ENCODE results near the gene ITPR3. TPM values are rescaled to one million over a fixed set of nuclear protein-coding genes. Genes with fewer than 3 reads are reported as not detected.

ITPR3 gene
- total and polyA plus RNA-seq, 4 donors: 0.49 to 2.8 (median 0.71) TPM

DNA sequence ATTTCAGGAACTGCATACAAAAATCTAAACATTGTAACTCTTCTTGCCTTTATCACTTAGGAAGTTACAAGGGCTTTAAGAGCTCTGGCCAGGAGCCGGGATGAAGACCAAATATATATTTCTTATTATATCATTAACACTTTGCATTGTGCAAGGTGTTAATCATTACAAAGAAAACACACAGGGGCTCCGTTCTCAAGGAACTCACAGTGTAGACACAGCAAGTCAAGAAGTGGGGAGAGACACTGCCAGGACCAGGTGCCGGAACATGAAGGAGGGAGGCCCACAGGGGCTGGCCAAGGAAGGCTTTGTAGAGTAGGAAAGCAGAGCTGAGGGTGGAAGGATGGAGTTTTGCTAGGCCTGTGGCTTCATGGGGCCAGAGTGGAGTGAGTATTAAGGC lies 17.4 kb downstream of the ITPR3 start:
- no peaks in the 10 kb centered on the region for H3K9me3 ChIP-seq (ENCODE audit: control insufficient read depth in 4 of 4, low read length in 3 of 4)
- peaks cover 0 to 11% (median 8%) of the 10 kb centered on the region in 4 donors for H3K4me1 ChIP-seq (ENCODE audit: control insufficient read depth in 4 of 4, insufficient read depth in 4 of 4, low read length in 3 of 4)
- TF ChIP-seq, protein P1, sequence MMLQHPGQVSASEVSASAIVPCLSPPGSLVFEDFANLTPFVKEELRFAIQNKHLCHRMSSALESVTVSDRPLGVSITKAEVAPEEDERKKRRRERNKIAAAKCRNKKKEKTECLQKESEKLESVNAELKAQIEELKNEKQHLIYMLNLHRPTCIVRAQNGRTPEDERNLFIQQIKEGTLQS (IDR thresholded peaks at IDR 0.05): no peak
- TF ChIP-seq HNF4G (IDR thresholded peaks at IDR 0.05): no peak
- no peak for TF ChIP-seq GABPA (IDR thresholded peaks at IDR 0.05 in 1 of 2, conservative IDR thresholded peaks at IDR 0.05 in 1 of 2)
- no peak for TF ChIP-seq FOXA2 (IDR thresholded peaks at IDR 0.05)
- H3K27me3 ChIP-seq (ENCODE audit: control insufficient read depth in 4 of 4, insufficient read depth in 4 of 4, low read length in 3 of 4): peaks cover 0 to 4% (median 0%) of the 10 kb centered on the region in 4 donors
- H3K9ac ChIP-seq (ENCODE audit: low read depth in 1 of 2, low read length in 2 of 2): no peak overlapping the region
- H3K36me3 ChIP-seq (ENCODE audit: control insufficient read depth in 4 of 4, insufficient read depth in 3 of 4, low read depth in 1 of 4, low read length in 3 of 4): no peaks in the 10 kb centered on the region
- WGBS: 46% methylated on average over 3 of the region's 3 CpGs
- DNase-seq (ENCODE audit: low spot score): no peak
- H3K4me3 ChIP-seq (ENCODE audit: low read depth in 1 of 3, low read length in 3 of 3): no peak overlapping the region
- H3K27ac ChIP-seq (ENCODE audit: low read depth in 1 of 2, low read length in 2 of 2): no peak overlapping the region

DNA sequence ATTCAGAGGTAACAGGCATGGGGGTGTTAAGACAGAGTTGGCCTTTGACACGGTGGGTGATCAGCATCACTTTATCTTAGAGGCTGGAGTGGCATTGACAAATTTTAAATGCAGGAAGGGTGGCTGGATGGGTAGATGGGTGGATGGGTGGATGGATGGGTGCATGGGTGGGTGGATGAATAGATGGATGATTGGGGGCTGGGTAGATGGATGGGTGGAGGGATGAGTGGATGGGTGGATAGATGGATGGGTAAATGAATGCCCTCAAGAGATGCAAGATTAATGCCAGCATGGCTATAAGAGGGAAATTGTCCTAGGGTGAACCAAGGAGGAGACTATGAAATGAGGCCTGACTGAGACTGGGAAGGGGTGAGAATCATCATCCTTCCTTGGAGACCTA lies 18.4 kb downstream of the ITPR3 start:
- Histone ChIP-seq H3K27me3 (ENCODE audit: control insufficient read depth in 4 of 4, insufficient read depth in 4 of 4, low read length in 3 of 4) (peaks cover 0 to 4% (median 0%) of the 10 kb centered on the region in 4 donors), H3K4me1 (ENCODE audit: control insufficient read depth in 4 of 4, insufficient read depth in 4 of 4, low read length in 3 of 4) (peaks cover 0 to 4% (median 1%) of the 10 kb centered on the region in 4 donors), H3K36me3 (ENCODE audit: control insufficient read depth in 4 of 4, insufficient read depth in 3 of 4, low read depth in 1 of 4, low read length in 3 of 4) (no peaks in the 10 kb centered on the region), H3K9ac (ENCODE audit: low read depth in 1 of 2, low read length in 2 of 2) (no peak overlapping the region), H3K9me3 (ENCODE audit: control insufficient read depth in 4 of 4, low read length in 3 of 4) (no peaks in the 10 kb centered on the region), H3K27ac (ENCODE audit: low read depth in 1 of 2, low read length in 2 of 2) (no peak overlapping the region), H3K4me3 (ENCODE audit: low read depth in 1 of 3, low read length in 3 of 3) (no peak overlapping the region)
- 86% methylated on average over 1 of the region's 1 CpG for WGBS
- TF ChIP-seq, protein P2, sequence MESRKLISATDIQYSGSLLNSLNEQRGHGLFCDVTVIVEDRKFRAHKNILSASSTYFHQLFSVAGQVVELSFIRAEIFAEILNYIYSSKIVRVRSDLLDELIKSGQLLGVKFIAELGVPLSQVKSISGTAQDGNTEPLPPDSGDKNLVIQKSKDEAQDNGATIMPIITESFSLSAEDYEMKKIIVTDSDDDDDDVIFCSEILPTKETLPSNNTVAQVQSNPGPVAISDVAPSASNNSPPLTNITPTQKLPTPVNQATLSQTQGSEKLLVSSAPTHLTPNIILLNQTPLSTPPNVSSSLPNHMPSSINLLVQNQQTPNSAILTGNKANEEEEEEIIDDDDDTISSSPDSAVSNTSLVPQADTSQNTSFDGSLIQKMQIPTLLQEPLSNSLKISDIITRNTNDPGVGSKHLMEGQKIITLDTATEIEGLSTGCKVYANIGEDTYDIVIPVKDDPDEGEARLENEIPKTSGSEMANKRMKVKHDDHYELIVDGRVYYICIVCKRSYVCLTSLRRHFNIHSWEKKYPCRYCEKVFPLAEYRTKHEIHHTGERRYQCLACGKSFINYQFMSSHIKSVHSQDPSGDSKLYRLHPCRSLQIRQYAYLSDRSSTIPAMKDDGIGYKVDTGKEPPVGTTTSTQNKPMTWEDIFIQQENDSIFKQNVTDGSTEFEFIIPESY (IDR thresholded peaks at IDR 0.05): no peak
- TF ChIP-seq RXRA (IDR thresholded peaks at IDR 0.05): no peak
- DNase-seq (ENCODE audit: low spot score): no peak

DNA sequence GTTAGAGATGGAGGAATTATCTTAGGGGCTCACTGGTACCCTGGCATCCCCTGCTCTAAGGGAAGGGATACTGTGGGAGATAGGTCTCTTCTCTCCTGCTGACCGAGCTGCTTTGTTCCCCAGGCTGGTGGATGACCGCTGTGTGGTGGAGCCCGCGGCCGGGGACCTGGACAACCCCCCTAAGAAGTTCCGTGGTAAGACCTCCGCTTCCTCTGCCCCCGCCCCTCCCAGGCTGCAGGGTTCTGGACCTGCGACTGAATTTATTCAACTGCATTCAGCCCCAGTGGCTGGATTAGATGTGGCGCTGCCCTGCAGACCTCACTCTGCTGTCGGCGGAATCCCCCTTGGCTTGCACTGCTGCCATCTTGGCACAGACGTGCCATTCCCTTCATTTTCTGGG lies 19.2 kb downstream of the ITPR3 start:
- no peak for TF ChIP-seq EGR1 (IDR thresholded peaks at IDR 0.05; ENCODE audit: low read depth in 2 of 2)
- TF ChIP-seq FOXA2 (IDR thresholded peaks at IDR 0.05): no peak
- TF ChIP-seq, protein P3, sequence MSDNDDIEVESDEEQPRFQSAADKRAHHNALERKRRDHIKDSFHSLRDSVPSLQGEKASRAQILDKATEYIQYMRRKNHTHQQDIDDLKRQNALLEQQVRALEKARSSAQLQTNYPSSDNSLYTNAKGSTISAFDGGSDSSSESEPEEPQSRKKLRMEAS (IDR thresholded peaks at IDR 0.05): no peak
- no peak for TF ChIP-seq CTCF (IDR thresholded peaks at IDR 0.05; ENCODE audit: low read depth, low read length, missing input control)
- TF ChIP-seq RXRA (IDR thresholded peaks at IDR 0.05): no peak
- no peak for TF ChIP-seq NR2F2 (IDR thresholded peaks at IDR 0.05)
- no peak for DNase-seq (ENCODE audit: low spot score)
- no peak overlapping the region for H3K9ac ChIP-seq (ENCODE audit: low read depth in 1 of 2, low read length in 2 of 2)
- H3K36me3 ChIP-seq (ENCODE audit: control insufficient read depth in 4 of 4, insufficient read depth in 3 of 4, low read depth in 1 of 4, low read length in 3 of 4): no peaks in the 10 kb centered on the region
- no peak overlapping the region for H3K27ac ChIP-seq (ENCODE audit: low read depth in 1 of 2, low read length in 2 of 2)
- H3K4me3 ChIP-seq (ENCODE audit: low read depth in 1 of 3, low read length in 3 of 3): no peak overlapping the region
- no peaks in the 10 kb centered on the region for H3K4me1 ChIP-seq (ENCODE audit: control insufficient read depth in 4 of 4, insufficient read depth in 4 of 4, low read length in 3 of 4)
- WGBS: 86% methylated on average over 13 of the region's 13 CpGs
- H3K9me3 ChIP-seq (ENCODE audit: control insufficient read depth in 4 of 4, low read length in 3 of 4): no peaks in the 10 kb centered on the region
- H3K27me3 ChIP-seq (ENCODE audit: control insufficient read depth in 4 of 4, insufficient read depth in 4 of 4, low read length in 3 of 4): peaks cover 0 to 4% (median 0%) of the 10 kb centered on the region in 4 donors
